Measurements from ENCODE around the gene TASP1.

TASP1 gene

DNA sequence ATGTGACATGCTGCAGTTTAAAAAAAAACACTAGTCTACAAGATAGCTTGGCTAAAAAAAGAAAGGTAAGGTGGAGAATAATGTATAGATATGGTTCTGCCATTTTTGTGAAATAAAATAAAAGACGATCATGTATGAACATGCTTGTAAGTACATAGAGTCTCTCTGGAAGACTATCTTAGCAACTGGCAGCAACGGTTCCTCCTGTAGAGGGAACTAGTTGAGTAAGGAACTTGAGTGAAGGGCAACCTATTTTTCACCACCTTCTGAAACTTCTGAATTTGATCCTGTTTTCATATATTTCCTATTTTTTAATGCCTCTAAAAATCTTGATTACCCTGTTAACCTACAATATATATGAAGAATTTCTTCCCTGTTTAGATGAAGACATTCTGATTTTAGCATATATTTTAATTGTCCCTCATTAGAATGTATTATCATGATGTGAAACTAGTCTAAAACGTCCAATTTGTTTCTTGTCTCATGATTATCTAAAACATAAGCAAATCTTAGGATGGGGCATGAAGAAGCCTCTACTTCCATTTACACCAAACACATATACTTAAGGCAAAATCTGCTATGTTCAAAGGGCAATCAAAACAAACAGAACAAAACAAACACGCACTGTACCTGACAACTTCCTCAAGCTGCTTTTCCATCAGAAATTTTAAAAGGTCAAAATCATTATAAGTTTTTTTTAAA is 215.1 kb downstream of the TASP1 start:
- TF ChIP-seq, protein P1, sequence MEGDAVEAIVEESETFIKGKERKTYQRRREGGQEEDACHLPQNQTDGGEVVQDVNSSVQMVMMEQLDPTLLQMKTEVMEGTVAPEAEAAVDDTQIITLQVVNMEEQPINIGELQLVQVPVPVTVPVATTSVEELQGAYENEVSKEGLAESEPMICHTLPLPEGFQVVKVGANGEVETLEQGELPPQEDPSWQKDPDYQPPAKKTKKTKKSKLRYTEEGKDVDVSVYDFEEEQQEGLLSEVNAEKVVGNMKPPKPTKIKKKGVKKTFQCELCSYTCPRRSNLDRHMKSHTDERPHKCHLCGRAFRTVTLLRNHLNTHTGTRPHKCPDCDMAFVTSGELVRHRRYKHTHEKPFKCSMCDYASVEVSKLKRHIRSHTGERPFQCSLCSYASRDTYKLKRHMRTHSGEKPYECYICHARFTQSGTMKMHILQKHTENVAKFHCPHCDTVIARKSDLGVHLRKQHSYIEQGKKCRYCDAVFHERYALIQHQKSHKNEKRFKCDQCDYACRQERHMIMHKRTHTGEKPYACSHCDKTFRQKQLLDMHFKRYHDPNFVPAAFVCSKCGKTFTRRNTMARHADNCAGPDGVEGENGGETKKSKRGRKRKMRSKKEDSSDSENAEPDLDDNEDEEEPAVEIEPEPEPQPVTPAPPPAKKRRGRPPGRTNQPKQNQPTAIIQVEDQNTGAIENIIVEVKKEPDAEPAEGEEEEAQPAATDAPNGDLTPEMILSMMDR (conservative IDR thresholded peaks at IDR 0.05; ENCODE audit: control insufficient read depth, insufficient read depth, low read depth, low read length), result no peak
- no peak overlapping the region for H3K4me3 ChIP-seq (ENCODE audit: control insufficient read depth, low read depth, low read length)
- no peak for DNase-seq (ENCODE audit: low read depth)

DNA sequence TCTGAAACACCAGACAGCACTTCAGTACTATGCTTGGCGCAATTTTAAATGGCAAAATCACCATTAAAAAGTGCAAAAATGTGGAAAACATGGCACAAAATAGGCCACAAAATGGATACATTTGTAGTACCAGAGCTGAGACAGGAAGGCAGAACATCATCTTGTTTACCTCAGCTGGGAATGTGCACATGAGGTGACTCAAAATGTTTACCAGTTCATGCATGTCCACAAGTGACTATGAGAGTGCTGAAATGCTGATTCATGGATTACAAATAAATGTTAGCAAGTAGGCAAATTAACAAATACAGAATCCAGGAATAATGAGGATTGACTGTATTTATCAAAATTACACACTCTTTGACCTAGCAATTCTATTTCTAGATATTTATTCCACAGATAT is 216.1 kb downstream of the TASP1 start:
- DNase-seq (ENCODE audit: low read depth), result peak; percentile 46
- no peak overlapping the region for H3K4me3 ChIP-seq (ENCODE audit: control insufficient read depth, low read depth, low read length)
- TF ChIP-seq, protein P1 (conservative IDR thresholded peaks at IDR 0.05; ENCODE audit: control insufficient read depth, insufficient read depth, low read depth, low read length), result no peak

DNA sequence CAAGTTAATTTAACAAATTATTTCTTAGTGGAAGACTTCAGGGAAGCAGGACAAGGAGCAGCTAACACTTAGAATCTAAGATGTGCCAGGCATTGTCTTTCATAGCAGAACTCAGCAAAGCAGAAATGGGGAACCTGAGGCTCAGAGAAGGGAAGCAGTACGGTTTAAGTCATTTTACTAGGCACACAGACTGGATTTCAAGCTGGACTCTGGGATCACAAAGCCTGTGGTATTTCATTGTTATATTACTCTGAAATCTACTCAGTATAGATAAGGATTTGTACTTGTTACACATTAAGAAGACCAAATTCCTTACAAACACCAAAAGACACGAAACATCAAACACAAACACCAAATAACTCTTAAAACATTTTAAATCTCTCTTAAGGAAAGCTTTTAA is 218.1 kb downstream of the TASP1 start:
- TF ChIP-seq, protein P1 (conservative IDR thresholded peaks at IDR 0.05; ENCODE audit: control insufficient read depth, insufficient read depth, low read depth, low read length), result no peak
- no peak overlapping the region for H3K4me3 ChIP-seq (ENCODE audit: control insufficient read depth, low read depth, low read length)
- DNase-seq (ENCODE audit: low read depth), result no peak

GRCh38 chr20:13419477-13419876 is 219.3 kb downstream of the TASP1 start:
- DNase-seq (ENCODE audit: low read depth), result no peak
- H3K4me3 ChIP-seq (ENCODE audit: control insufficient read depth, low read depth, low read length), result no peak overlapping the region
- TF ChIP-seq, protein P1 (conservative IDR thresholded peaks at IDR 0.05; ENCODE audit: control insufficient read depth, insufficient read depth, low read depth, low read length), result no peak

GRCh38 chr20:13418263-13419229 is 220.2 kb downstream of the TASP1 start:
- no peak overlapping the region for H3K4me3 ChIP-seq (ENCODE audit: control insufficient read depth, low read depth, low read length)
- DNase-seq (ENCODE audit: low read depth), result no peak
- TF ChIP-seq, protein P1 (conservative IDR thresholded peaks at IDR 0.05; ENCODE audit: control insufficient read depth, insufficient read depth, low read depth, low read length), result no peak

GRCh38 chr20:13416531-13416930 is 222.2 kb downstream of the TASP1 start:
- DNase-seq (ENCODE audit: low read depth), result no peak
- TF ChIP-seq, protein P1 (conservative IDR thresholded peaks at IDR 0.05; ENCODE audit: control insufficient read depth, insufficient read depth, low read depth, low read length), result no peak
- no peak overlapping the region for H3K4me3 ChIP-seq (ENCODE audit: control insufficient read depth, low read depth, low read length)

All from fibroblast of mammary gland (primary cell).